ENCODE measurements around the gene BSPH1.

GRCh38 chr19:47996230-47996727, 4.3 kb upstream of the BSPH1 start:
- TF ChIP-seq CTCF (IDR thresholded peaks at IDR 0.05): no peak
- no peak for TF ChIP-seq EP300 (IDR thresholded peaks at IDR 0.05)
- TF ChIP-seq POLR2A (IDR thresholded peaks at IDR 0.05): no peak
